GM18951 (cell line): ENCODE data around the gene LTBP1.

Source experiments
- POLR2A ChIP-seq: IDR thresholded peaks from 4 replicates; pipeline ENCODE4 v1.6.1; 2011; ENCODE audit warnings: mild to moderate bottlenecking; ENCODE audit not compliant: insufficient read length, insufficient read depth; ENCODE audit errors: extremely low read depth
- in situ Hi-C: fragments of 300-500 bp; cut with MboI; formaldehyde crosslinking; loops from one replicate; pipeline ENCODE4 v1.12.0; 2022; ENCODE audit warnings: low sequenced_read_pairs, mixed read lengths, inconsistent platforms; ENCODE audit not compliant: unreplicated experiment

The LTBP1 gene

GRCh38 chr2:33085646-33086045, 138.9 kb downstream of the LTBP1 start:
- in situ Hi-C loops = no loop called here
- TF ChIP-seq POLR2A = no peak

DNA sequence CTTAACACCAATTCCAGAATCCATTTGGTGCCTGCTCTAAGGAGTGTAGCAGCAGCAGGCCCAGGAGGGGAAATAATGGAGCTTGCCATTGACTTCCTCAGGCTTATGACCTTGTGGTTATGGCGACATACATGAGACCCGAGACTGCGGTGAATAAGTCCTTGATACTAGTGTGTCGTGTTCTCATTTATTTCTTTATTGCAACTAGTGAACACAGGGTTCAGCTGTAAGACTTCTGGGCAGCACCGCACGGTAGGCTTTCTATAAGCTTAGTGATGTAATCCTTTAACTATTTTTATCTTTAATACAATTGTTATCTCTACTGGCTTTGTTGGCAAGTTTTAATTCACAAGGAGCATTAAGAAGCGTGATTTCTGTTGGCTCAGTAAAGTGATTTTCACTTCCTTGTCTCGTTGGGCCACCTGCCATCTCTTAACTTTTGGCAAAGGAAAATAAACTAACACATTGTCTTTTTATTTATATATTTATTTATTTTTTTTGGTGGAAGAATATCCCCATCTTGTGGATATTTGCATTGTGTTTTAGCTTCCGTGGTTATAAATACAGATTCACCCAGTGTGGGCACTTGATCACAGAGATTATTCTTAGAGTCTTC, 139.8 kb downstream of the LTBP1 start:
- in situ Hi-C loops = no loop called here

DNA sequence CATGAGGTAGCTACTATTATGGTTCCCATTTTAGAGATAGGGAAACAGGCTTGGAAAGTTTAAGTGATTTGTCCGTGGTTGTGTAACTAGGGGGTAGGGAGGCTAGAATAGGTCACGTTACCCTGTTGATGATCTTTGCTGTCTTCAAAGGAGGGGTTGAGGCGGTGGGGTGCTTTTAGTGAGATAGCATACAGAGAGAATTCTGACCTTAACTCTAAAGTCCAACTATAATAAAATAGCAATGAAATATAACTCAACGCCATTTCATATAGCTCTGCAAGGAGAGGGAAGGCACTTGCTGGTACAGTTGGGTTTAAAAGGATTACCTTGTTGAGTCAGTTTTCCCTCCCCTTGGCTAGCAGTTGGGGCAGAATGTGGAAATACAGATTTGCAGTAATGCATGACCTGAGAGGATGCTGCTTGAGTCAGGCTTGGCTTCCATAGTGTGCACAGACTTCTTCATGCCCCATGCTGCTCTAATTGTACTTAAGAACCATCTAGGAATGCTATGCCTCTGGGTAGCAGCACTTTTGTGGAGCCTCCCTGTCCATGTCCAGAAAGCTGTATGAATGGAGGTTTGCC, 143.9 kb downstream of the LTBP1 start:
- in situ Hi-C loops = no loop called here
- no peak for TF ChIP-seq POLR2A

More for the DNA sequence above, 139.8 kb downstream of the LTBP1 start:
- TF ChIP-seq POLR2A = no peak

DNA sequence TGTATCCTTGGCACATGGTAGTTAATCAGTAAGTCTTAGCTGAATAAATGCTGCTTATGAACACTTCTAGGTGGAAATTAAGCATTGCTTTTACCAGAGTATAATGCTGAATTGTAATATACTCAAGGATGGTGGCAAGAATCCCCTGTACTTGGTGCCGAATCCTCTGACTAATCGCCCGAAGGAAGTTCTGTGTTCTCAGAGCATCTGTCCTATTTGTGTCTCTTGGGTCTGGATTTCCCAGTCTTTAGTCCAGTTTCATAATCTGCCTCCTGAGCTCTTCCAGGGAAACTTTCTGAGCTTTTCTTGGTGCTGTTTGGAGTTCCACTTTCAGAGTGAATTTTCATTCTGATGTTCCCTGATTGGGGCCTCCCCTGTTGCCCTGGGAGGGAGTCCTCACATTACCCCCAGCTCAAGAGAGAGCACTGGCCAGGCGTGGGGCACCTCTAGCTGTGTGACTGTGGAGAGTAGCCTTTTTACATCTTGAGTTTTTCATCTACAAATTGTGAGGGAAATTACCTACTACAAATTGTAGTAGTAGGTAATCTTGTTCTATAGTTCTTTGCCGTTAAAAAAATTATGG, 144.9 kb downstream of the LTBP1 start:
- no peak for TF ChIP-seq POLR2A
- in situ Hi-C loops = no loop called here

- in situ Hi-C loops = no loop called here
- TF ChIP-seq POLR2A = no peak
These were observed 146.7 kb downstream of the LTBP1 start for GRCh38 chr2:33093283-33093993.

GRCh38 chr2:33094303-33094702, 147.6 kb downstream of the LTBP1 start:
- in situ Hi-C loops = no loop called here

DNA sequence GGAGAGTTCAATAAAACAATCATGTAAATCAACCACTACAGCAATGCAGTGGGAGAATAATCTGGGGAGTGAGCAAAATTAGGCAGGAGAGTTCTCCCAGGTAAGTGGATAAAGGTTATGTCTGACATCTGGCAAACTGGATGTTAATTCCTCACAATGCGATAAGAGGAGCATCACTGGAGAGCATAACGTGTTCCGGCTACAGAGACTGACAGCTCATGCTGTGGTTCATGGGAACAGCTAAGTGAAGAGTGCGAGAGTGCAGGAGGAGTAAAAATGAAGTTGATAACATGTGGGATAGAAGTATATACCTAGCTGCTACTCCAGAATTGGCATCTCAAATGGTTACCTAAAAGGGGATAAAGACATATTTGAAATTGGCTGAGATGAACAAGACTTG, 153.2 kb downstream of the LTBP1 start:
- no peak for TF ChIP-seq POLR2A
- in situ Hi-C loops = no loop called here

More at GRCh38 chr2:33094303-33094702, 147.6 kb downstream of the LTBP1 start:
- TF ChIP-seq POLR2A = no peak

DNA sequence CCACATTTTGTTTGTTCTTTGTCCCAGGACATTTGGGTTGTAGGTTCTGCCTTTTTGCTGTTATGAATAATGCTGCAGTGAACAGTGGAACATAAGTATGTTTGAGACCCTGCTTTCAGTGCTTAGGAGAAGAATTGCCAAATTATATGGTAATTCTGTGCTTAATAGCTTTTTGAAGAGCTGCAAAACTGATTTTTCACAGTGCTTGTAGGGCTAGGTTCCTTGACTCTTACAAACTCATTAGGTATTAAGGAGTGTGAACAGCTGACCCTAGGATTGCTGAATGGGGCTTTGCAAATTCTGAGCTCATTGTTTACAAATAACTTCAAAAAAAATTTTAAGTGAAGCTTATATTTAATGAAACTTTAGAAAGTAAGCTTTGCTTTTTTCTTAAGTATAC, 154.2 kb downstream of the LTBP1 start:
- TF ChIP-seq POLR2A = no peak
- in situ Hi-C loops = no loop called here

- TF ChIP-seq POLR2A = no peak
- in situ Hi-C loops = no loop called here
These were observed 157.4 kb downstream of the LTBP1 start for GRCh38 chr2:33104052-33104623.

DNA sequence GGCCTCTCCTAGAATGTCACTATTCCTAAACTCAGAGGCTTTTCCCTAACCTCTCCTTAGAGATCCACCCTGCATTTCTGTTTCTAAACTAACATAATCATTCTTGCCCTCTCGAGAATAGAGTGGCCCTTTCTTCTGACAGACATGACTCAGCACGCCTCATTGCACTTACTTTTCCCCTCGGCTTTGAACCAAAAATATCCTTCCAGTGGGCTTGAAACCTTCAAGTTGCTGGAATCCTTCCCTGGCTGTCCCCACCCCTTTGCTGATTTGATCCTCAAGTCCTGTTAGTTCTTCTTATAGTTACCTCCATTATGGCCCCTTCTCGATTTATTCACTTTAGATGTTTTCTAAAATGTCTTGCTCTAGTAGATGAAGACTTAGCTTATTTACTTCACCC, 158.0 kb downstream of the LTBP1 start:
- no peak for TF ChIP-seq POLR2A
- in situ Hi-C loops = no loop called here

- TF ChIP-seq POLR2A = no peak
- in situ Hi-C loops = no loop called here
These were observed 159.4 kb downstream of the LTBP1 start for GRCh38 chr2:33106115-33106514.

DNA sequence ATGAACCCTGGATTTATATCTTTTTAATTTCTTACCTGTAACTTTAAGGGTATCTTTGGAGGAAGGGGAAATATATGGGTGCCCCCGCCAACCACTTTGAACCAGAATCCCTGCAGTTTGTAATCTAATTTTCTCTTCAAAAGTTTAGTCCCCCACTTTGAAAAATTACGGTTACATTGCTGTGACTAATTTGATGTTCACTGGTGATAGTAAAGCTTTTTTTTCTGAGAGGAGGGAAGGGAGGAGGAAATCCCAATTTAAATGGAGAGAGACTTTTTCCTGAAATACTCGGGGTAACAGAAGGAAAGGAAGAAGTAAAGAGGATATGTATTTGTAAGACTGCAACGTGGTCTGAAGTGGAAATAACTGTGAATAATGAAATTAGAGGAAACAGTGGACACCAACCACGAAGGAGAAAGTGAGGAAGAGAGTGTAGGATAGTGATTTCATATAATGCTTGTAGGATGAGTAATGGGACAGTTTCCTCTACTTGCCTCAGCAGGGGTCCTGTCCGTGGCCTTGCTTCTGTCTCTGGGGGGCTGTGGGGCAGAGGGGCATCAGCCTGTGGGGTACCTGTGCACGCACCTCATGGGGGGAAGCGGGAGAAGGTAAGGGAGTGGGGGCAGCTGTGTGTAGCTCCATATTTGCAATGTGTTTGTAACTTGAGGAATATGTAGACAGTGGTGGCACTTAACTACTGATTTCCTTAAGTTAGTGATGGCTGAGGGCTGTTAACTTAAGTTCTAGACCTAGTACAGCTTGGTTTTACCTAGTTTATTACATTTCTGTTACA, 161.1 kb downstream of the LTBP1 start:
- in situ Hi-C loops = no loop called here

More for the DNA sequence above, 161.1 kb downstream of the LTBP1 start:
- TF ChIP-seq POLR2A = no peak
